Activated T-cell treated with anti-CD3 and anti-CD28 coated beads, Interleukin-2, amount 50 U/mL, for 24 hours (primary cell): Measurements from ENCODE around the gene PRKAR2A.
"Not testable (repeated sequence)": the region's sequence is repeated elsewhere in the genome, so short reads cannot be mapped to it uniquely, and the experiment has no call there.

Source experiments
- DNase-seq: peaks from one replicate; pipeline ENCODE4 v3.0.0-alpha.2; 2020
- H3K27ac Mint-ChIP-seq: 2 replicates; pipeline ENCODE4 v1.8.0; 2020; ENCODE audit warnings: mild to moderate bottlenecking, mixed read lengths
- H3K27me3 Mint-ChIP-seq: 2 replicates; pipeline ENCODE4 v1.8.0; 2020; ENCODE audit warnings: mixed read lengths
- H3K36me3 Mint-ChIP-seq: 2 replicates; pipeline ENCODE4 v1.8.0; 2020; ENCODE audit warnings: low read depth, mixed read lengths
- H3K4me1 Mint-ChIP-seq: 2 replicates; pipeline ENCODE4 v1.8.0; 2020; ENCODE audit warnings: low read depth, mixed read lengths
- H3K4me3 Mint-ChIP-seq: 2 replicates; pipeline ENCODE4 v1.8.0; 2020; ENCODE audit warnings: mild to moderate bottlenecking, moderate library complexity, mixed read lengths
- H3K9me3 Mint-ChIP-seq: 2 replicates; pipeline ENCODE4 v1.8.0; 2020; ENCODE audit warnings: mixed read lengths

Gene PRKAR2A

DNA sequence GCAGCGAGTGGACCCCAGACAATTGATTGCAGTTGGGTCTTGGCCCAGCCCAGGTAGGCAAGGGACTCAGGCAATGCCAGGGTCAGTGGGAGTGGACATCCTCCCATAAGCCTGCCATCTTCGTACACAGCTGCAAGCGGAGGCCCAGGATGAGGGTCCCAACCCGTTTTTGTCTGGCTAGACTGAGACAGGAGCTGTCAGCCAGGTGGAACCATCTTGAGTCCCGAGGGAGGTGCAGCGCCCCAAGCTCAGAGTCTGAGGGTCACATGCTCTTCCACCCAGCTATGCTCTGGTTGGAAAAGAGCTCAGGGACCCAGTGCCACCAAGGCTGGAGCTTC, 108.1 kb downstream of the PRKAR2A start:
- Mint-ChIP-seq H3K36me3 (no peaks in the 10 kb centered on the region), H3K27me3 (no peaks in the 10 kb centered on the region), H3K4me3 (no peak overlapping the region), H3K9me3 (no peaks in the 10 kb centered on the region), H3K27ac (no peak overlapping the region), H3K4me1 (peaks cover 2% of the 10 kb centered on the region)
- DNase-seq: no peak

DNA sequence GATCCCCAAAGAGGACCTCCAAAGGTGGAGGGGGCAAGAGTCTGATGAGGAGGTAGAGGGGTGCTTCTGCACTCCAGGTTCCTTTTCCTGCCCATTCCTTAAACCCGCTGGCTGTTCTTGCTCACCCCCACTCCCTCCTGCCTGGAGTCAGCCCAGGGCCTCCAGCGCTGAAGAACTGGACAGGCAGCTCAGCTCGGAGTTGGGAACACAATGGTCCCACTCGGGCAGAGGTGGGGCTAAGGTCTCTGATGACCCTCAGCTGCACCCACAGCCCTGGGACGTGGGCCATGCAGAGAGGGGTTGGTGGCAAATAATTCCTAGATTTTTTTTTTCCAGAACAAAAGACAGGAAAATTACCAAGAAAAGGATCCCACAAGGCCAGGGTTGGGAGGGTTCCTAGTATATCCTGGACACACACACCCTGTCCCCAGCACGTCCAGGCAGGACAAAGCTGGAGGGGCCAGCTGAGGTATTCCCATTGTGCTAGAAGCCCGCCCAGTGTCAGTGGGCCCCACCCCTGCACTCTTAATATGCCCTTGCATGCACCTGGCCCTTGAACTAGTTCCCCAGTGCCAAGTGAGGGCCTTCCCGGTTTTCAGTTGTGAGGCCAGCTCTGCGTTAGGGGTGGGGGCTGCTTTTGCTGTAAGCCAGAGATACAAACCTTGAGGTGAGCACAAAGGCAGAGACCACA, 108.6 kb downstream of the PRKAR2A start:
- Mint-ChIP-seq H3K9me3 (no peaks in the 10 kb centered on the region), H3K27ac (no peak overlapping the region), H3K27me3 (no peaks in the 10 kb centered on the region), H3K4me1 (peaks cover 2% of the 10 kb centered on the region), H3K4me3 (no peak overlapping the region), H3K36me3 (no peaks in the 10 kb centered on the region)
- DNase-seq: no peak

DNA sequence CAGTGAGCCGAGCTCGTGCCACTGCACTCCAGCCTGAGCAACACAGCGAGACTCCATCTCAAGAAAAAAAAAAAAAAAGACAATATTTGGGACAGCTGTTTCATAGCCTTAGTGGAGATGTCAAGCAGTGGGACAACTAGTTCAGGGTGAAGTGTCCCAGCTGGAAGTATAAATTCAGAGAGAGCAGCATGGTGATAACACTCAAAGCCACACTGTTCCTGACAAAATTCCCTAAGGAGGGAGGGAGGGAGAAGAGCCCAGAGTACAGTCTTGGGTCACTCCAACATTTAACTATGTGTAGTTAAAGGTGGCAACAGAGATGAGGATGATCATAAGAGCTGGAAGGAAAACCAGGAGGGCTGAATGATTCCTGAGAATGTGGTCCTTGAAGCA, 109.5 kb downstream of the PRKAR2A start:
- no peaks in the 10 kb centered on the region for H3K36me3 Mint-ChIP-seq
- H3K9me3 Mint-ChIP-seq: no peaks in the 10 kb centered on the region
- no peaks in the 10 kb centered on the region for H3K27me3 Mint-ChIP-seq
- no peak overlapping the region for H3K27ac Mint-ChIP-seq
- H3K4me3 Mint-ChIP-seq: no peak overlapping the region
- no peak for DNase-seq
- peaks cover 2% of the 10 kb centered on the region for H3K4me1 Mint-ChIP-seq

DNA sequence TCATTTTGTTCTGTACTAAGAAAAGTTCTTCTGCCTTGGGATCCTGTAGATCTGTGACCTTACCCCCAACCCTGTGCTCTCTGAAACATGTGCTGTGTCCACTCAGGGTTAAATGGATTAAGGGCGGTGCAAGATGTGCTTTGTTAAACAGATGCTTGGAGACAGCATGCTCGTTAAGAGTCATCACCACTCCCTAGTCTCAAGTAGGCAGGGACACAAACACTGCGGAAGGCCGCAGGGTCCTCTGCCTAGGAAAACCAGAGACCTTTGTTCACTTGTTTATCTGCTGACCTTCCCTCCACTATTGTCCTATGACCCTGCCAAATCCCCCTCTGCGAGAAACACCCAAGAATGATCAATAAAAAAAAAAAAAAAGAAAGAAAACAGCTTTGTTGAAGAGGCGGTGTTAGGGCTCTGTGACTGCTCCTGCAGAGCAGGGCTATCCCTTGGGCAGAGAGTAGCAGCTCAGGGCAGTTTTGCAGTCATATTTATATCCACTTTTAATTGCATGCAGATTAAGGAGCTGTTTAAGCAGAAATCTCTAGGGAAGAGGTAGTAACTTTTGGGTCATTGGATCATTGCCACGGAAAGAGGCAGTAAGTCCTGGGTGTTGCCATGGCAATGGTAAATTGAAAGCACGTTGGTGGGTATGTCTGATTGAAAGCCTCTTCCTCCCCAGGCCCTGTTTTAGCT, 112.5 kb downstream of the PRKAR2A start:
- H3K4me3 Mint-ChIP-seq, H3K27me3 Mint-ChIP-seq, H3K4me1 Mint-ChIP-seq, H3K36me3 Mint-ChIP-seq, H3K27ac Mint-ChIP-seq, DNase-seq, H3K9me3 Mint-ChIP-seq: not testable (repeated sequence)

DNA sequence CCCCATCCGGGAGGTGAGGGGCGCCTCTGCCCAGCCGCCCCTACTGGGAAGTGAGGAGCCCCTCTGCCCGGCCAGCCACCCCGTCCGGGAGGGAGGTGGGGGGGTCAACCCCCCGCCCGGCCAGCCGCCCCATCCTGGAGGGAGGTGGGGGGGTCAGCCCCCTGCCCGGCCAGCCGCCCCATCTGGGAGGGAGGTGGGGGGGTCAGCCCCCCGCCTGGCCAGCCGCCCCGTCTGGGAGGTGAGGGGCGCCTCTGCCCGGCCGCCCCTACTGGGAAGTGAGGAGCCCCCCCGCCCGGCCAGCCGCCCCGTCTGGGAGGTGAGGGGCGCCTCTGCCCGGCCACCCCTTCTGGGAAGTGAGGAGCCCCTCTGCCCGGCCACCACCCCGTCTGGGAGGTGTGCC, 113.1 kb downstream of the PRKAR2A start:
- not testable (repeated sequence) for H3K4me1 Mint-ChIP-seq, H3K36me3 Mint-ChIP-seq, DNase-seq, H3K27me3 Mint-ChIP-seq, H3K4me3 Mint-ChIP-seq, H3K27ac Mint-ChIP-seq, H3K9me3 Mint-ChIP-seq

DNA sequence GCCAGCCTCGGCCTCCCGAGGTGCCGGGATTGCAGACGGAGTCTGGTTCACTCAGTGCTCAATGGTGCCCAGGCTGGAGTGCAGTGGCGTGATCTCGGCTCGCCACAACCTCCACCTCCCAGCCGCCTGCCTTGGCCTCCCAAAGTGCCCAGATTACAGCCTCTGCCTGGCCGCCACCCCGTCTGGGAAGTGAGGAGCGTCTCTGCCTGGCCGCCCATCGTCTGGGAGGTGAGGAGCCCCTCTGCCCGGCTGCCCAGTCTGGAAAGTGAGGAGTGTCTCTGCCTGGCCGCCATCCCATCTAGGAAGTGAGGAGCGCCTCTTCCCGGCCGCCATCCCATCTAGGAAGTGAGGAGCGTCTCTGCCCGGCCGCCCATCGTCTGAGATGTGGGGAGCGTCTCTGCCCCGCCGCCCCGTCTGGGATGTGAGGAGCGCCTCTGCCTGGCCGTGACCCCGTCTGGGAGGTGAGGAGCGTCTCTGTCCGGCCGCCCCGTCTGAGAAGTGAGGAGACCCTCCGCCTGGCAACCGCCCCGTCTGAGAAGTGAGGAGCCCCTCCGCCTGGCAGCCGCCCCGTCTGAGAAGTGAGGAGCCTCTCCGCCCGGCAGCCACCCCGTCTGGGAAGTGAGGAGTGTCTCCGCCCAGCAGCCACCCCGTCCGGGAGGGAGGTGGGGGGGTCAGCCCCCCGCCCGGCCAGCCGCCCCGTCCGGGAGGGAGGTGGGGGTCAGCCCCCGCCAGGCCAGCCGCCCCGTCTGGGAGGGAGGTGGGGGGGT, 113.7 kb downstream of the PRKAR2A start:
- not testable (repeated sequence) for H3K4me3 Mint-ChIP-seq, H3K27me3 Mint-ChIP-seq, H3K9me3 Mint-ChIP-seq, H3K4me1 Mint-ChIP-seq, DNase-seq, H3K36me3 Mint-ChIP-seq, H3K27ac Mint-ChIP-seq

DNA sequence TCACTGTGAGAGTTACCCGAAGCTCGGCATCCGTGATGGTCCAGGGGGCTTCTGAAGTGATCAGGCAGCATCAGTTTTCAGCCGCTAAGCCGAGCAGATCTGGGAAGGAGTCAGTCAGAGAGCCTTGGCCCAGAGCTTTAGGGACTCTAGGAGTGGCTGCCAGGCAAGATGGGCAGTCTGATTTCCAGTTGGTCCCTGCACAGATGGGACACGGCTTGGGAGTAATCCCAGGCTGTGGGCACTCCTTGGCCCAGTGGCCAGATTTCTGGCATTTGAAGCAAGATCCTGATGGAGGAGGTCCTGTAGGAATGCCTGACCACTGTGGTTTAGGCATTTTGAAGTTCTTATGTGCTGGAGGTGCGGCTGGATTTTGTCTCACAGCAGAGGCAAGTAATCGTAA, 120.2 kb downstream of the PRKAR2A start:
- H3K27ac Mint-ChIP-seq: no peak overlapping the region
- no peak overlapping the region for H3K4me3 Mint-ChIP-seq
- no peaks in the 10 kb centered on the region for H3K27me3 Mint-ChIP-seq
- no peaks in the 10 kb centered on the region for H3K4me1 Mint-ChIP-seq
- H3K9me3 Mint-ChIP-seq: no peaks in the 10 kb centered on the region
- DNase-seq: no peak
- no peaks in the 10 kb centered on the region for H3K36me3 Mint-ChIP-seq

DNA sequence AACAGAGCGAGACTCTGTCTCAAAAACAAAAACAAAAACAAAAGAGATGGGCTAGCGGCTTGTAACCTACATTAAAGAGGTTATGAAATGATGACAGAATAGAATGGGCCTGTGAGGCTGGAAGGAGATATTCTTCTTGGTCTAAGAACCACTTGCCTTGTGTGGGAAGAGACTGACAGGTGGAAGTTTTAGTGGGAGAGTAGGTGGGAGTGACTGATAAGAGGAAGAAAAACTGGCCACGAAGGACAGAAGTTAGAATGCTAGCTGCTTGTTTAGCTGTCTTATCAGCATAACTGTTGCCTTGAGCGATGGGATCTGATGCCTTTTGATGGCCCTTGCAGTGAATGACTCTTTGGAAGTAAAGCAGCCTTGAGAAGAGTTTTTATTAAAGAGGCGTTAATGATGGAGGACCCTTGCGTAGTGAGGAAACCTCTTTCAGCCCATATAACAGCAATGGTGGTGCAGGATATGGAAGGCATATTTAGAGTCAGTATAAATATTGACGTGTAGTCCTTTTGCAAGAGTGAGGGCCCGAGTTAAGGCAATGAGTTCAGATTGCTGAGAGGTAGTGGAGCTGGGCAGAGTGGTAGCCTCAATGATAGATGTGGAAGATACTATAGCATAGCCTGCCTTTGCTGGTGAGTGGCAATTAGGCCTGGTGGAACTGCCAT, 122.4 kb downstream of the PRKAR2A start:
- not testable (repeated sequence) for H3K27ac Mint-ChIP-seq, H3K4me3 Mint-ChIP-seq, DNase-seq, H3K4me1 Mint-ChIP-seq, H3K36me3 Mint-ChIP-seq, H3K27me3 Mint-ChIP-seq, H3K9me3 Mint-ChIP-seq

DNA sequence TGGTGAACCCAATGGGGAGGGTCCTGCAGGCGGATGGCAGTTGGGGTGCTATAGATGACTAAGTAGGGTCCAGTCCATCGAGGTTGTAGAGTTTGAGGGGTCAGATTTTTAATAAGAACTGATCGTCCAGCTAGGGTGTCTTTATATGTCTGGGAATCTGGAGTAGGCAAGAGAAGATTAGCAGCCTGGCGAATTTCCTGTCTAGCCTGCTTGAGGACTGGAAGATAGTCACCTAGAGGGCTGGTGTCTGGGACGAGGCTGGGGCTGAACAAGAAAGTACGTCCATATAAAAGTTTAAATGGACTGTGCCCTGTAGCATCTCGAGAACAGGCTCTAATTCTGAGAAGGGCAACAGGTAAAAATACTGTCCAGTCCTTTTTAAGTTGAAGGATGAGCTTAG, 123.9 kb downstream of the PRKAR2A start:
- H3K4me1 Mint-ChIP-seq: no peaks in the 10 kb centered on the region
- H3K27ac Mint-ChIP-seq: no peak overlapping the region
- H3K36me3 Mint-ChIP-seq: no peaks in the 10 kb centered on the region
- no peaks in the 10 kb centered on the region for H3K9me3 Mint-ChIP-seq
- H3K4me3 Mint-ChIP-seq: no peak overlapping the region
- DNase-seq: no peak
- no peaks in the 10 kb centered on the region for H3K27me3 Mint-ChIP-seq

DNA sequence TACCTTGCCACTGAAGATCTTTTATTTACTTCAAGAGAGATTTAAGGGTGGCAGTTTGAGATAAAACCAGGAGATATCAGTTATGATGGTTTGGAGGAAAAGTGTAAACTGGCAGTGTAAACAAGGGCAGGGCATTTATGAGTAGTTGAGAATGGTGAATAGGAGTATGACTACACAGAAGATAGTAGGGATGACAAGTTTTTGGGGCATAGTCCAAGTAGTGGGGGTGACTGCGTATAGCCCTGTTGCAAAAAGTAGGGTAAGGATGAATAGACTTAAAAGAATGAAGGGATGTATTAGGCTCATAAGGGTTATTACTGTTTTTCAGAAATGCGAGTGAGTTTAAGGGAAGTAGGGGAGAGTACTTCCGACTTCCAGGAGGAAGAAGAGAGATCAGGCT, 124.4 kb downstream of the PRKAR2A start:
- not testable (repeated sequence) for H3K36me3 Mint-ChIP-seq, H3K4me3 Mint-ChIP-seq, H3K27me3 Mint-ChIP-seq, H3K4me1 Mint-ChIP-seq, H3K9me3 Mint-ChIP-seq, H3K27ac Mint-ChIP-seq, DNase-seq

DNA sequence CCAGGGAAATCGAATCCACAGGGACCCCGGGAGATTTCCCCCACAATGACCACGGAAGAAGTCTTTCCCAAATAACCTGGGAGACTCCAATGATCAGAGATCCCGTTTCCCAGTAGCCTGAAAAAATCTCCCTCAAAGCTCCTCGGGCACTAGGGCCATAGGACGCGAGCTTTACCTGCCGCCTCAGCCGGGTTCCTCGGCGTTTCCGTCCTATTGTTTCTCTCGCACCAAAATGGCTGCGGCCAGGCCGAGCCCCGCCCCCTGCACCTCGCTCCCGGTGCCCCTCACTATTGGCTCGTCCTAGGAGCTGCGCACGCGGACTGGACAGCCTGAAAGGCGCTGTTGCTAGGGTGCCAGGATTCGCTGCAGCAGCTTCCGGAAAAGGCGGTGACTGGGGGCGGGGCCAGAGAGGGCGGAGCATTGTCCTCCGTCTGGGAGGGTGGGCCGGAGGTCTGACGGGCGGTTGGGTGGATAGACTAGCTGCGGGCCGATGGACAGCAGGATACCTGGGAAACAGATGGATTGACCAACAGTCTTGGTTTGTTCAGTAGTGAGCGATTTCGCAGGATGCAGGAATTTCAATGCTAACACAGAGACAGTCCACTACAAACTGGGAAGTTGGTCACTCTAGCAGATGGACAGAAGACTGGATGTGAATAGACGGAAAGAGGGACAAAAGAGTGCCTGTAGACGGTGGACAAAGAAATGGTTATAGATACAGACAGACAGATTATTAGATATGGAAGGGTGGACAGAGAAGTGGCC, 130.5 kb downstream of the PRKAR2A start, which contains the start of gene IP6K2:
Gene IP6K2, minus strand, starts transcription at position 240 of the 765 bp plus-strand sequence. CDS start 21,930 bp downstream, outside the sequence.
- peaks cover 44% of the 10 kb centered on the region for H3K36me3 Mint-ChIP-seq
- H3K4me1 Mint-ChIP-seq: peaks cover 38% of the 10 kb centered on the region
- H3K27me3 Mint-ChIP-seq: no peaks in the 10 kb centered on the region
- no peaks in the 10 kb centered on the region for H3K9me3 Mint-ChIP-seq
- DNase-seq: peak; percentile 99
- H3K4me3 Mint-ChIP-seq: peak within 1 kb of the TSS; percentile 98
- peak within 1 kb of the TSS; percentile 95 for H3K27ac Mint-ChIP-seq

DNA sequence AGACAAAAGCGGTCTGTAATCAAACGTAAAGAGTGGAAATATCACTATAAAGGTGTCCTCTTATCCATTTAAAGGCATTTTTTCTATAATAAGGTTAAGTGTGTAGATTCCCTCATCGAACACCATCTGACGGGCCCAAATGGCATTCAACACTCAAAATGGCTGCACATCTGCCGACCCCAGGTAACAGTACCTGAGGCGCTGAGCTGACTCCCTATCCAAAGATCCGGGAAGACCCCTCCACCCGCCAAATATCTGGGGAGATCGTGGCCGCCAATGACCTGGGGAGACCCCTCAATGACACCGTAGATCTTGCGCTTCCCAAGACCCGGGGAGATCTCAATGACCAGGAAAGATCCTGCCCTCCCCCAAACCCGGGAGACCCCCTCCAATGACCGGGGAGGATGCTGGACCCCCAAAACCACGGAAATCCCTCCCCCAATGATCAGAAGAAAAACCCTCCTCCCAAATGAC, 131.1 kb downstream of the PRKAR2A start:
- peak overlapping the region; percentile 95 for H3K27ac Mint-ChIP-seq
- H3K4me1 Mint-ChIP-seq: peaks cover 43% of the 10 kb centered on the region
- peaks cover 49% of the 10 kb centered on the region for H3K36me3 Mint-ChIP-seq
- H3K9me3 Mint-ChIP-seq: no peaks in the 10 kb centered on the region
- peak; percentile 54 for DNase-seq
- no peaks in the 10 kb centered on the region for H3K27me3 Mint-ChIP-seq
- peak overlapping the region; percentile 98 for H3K4me3 Mint-ChIP-seq

DNA sequence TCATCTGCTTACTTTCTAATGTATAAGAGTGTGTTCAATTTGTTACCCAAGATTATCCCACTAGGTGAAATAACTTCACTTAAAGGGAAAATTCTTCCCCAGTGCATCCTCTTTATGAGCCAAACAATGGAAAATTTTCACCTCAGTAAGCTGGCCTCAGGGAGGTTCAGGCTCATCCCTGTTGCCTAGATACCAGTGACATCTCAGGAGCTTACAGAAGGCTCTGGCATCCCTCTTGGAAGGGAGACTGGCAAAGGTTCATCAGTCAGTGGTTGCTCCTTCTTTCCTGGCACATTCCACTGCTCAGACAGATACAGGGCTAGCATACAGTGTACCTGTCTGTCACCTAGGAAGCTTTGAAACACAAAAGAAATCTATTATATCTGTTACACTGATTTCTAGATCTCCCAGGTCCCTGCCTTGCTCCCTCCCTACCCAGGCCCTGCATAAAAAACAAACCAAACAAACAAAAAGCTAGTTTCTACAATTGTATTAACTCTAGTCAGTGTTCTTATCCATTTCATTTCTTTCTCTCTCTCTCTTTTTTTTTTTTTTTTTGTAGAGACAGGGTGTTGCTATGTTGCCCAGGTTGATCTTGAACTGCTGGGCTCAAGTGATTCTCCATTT, 132.4 kb downstream of the PRKAR2A start:
- Mint-ChIP-seq H3K27me3 (no peaks in the 10 kb centered on the region), H3K4me3 (peak overlapping the region; percentile 98), H3K36me3 (peaks cover 61% of the 10 kb centered on the region), H3K4me1 (peaks cover 52% of the 10 kb centered on the region), H3K9me3 (no peaks in the 10 kb centered on the region), H3K27ac (peak overlapping the region; percentile 67)
- DNase-seq: no peak

DNA sequence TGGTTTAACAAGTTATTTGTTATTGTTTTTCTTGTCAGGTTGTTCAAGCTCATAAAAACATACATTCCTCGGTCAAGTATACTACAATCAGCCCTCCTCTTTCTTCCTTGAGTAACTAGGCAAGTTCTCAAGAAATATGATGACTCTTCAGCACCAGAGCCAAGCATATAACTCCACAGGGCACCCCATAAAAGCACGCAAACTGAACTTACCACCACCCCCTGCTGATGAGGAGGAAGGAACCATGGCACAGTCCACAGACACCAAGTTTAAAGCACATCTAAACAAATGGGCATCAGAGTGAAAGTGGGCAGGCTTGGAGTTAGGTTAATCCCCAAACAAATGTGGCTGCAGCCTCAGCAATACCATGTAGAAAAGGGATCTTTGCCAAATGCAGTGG, 135.9 kb downstream of the PRKAR2A start:
- H3K27ac Mint-ChIP-seq: peak overlapping the region; percentile 55
- no peaks in the 10 kb centered on the region for H3K9me3 Mint-ChIP-seq
- peaks cover 72% of the 10 kb centered on the region for H3K4me1 Mint-ChIP-seq
- no peak overlapping the region for H3K4me3 Mint-ChIP-seq
- no peaks in the 10 kb centered on the region for H3K27me3 Mint-ChIP-seq
- H3K36me3 Mint-ChIP-seq: peaks cover 87% of the 10 kb centered on the region
- DNase-seq: no peak
